HepG2 (cell line): ENCODE data around the gene GSTP1. TPM values are rescaled to one million over a fixed set of nuclear protein-coding genes. Genes with fewer than 3 reads are reported as not detected.

Experiments
- ATAC-seq: fragments of 200-7000 bp; cut with Tn5 transposase; 3 replicates; pipeline ENCODE4 v1.9.1; 2020; ENCODE audit warnings: mild to moderate bottlenecking, moderate library complexity
- BruUV-seq: library from RNA; stranded (reverse); fragments of 400-500 nt; replicated peaks from 2 replicates; lab custom pipeline; 2021; lab: Mats Ljungman, UMichigan
- CTCF ChIA-PET: fragments of 300-600 bp; formaldehyde crosslinking; extraction: SDS; loops from one replicate; lab custom pipeline; 2021; ENCODE audit warnings: low total read pairs, inconsistent platforms, low intra/inter-chr PET ratio; lab: Yijun Ruan, JAX
- POLR2A ChIA-PET: fragments of 350-600 bp; sonication (Branson Sonifier 250); formaldehyde crosslinking; loops from one replicate; lab custom pipeline; 2020; ENCODE audit warnings: antibody characterized with exemption, inconsistent platforms; lab: Yijun Ruan, JAX
- DNase-seq: peaks from one replicate; pipeline ENCODE4 v3.0.0-alpha.2; 2015; ENCODE audit warnings: low spot score
- FAIRE-seq: peaks from 3 replicates; lab custom pipeline; 2011; peaks lifted over from hg19 to GRCh38; lab: Jason Lieb, UNC
- H2AFZ ChIP-seq: one replicate; pipeline ENCODE4 v1.6.1; 2011; ENCODE audit warnings: low read length, inconsistent platforms
- H3K27ac ChIP-seq: fragments of 300-600 bp; 3 replicates; pipeline ENCODE4 v1.8.0; 2011; ENCODE audit warnings: mixed run types, mild to moderate bottlenecking, mixed read lengths, low read length, inconsistent platforms; ENCODE audit not compliant: insufficient read depth; ENCODE audit errors: extremely low read length
- H3K27me3 ChIP-seq, 2 experiments: fragments of 200-600 bp in 1 of 2; 2 replicates in 1 of 2; 3 replicates in 1 of 2; pipeline versions ENCODE4 v1.6.0 to v1.8.0; 2011; ENCODE audit warnings: low read length in 2 of 2, mild to moderate bottlenecking in 2 of 2, moderate library complexity in 2 of 2, inconsistent platforms in 1 of 2; ENCODE audit not compliant: insufficient read depth in 2 of 2, control insufficient read depth in 1 of 2
- H3K36me3 ChIP-seq, 2 experiments: fragments of 200-600 bp in 1 of 2; replicated peaks in 1 of 2; 2 replicates in 1 of 2; 3 replicates in 1 of 2; pipeline versions ENCODE4 v1.5.1 to v1.8.0; 2011; ENCODE audit warnings: low read length in 2 of 2, inconsistent platforms in 1 of 2; ENCODE audit not compliant: insufficient read depth in 2 of 2, control insufficient read depth in 1 of 2
- H3K4me1 ChIP-seq: 2 replicates; pipeline ENCODE4 v1.5.1; 2012; ENCODE audit warnings: low read length, inconsistent platforms; ENCODE audit not compliant: insufficient read depth
- H3K4me2 ChIP-seq: 2 replicates; pipeline ENCODE4 v1.6.0; 2011; ENCODE audit warnings: low read depth, low read length, inconsistent platforms
- H3K4me3 ChIP-seq, 3 experiments: fragments of 200-600 bp in 1 of 3; sonication (generic), shearing (Covaris generic) in 1 of 3; replicated peaks in 1 of 3; 2 replicates each; pipeline ENCODE4 v1.5.1; 2011 to 2016; ENCODE audit warnings: low read length in 3 of 3, inconsistent platforms in 2 of 3, low read depth in 2 of 3, mild to moderate bottlenecking in 2 of 3, control low read depth in 1 of 3, mixed read lengths in 1 of 3; ENCODE audit not compliant: insufficient read depth in 1 of 3
- H3K79me2 ChIP-seq: one replicate; pipeline ENCODE4 v1.6.1; 2011; ENCODE audit warnings: low read length, inconsistent platforms; ENCODE audit not compliant: insufficient read depth
- H3K9ac ChIP-seq: 2 replicates; pipeline ENCODE4 v1.6.0; 2011; ENCODE audit warnings: mild to moderate bottlenecking, low read depth, low read length, inconsistent platforms; ENCODE audit not compliant: insufficient read depth
- H3K9me3 ChIP-seq: 2 replicates; pipeline ENCODE4 v1.5.1; 2012; ENCODE audit warnings: mild to moderate bottlenecking, low read length
- H4K20me1 ChIP-seq: 2 replicates; pipeline ENCODE4 v1.6.0; 2011; ENCODE audit warnings: inconsistent platforms, mild to moderate bottlenecking, low read length, moderate library complexity; ENCODE audit not compliant: insufficient read depth
- ATF5 ChIP-seq: sonication (generic); formaldehyde crosslinking; IDR thresholded peaks from 2 replicates; pipeline ENCODE4 v1.4.0; 2020; ENCODE audit warnings: mild to moderate bottlenecking, low read depth, missing genetic modification reagents
- CREB1 ChIP-seq, 2 experiments: fragments of 450-650 bp in 1 of 2; IDR thresholded peaks; 2 replicates each; pipeline ENCODE4 v1.6.1; 2016 to 2017; ENCODE audit warnings: control low read depth in 1 of 2, mild to moderate bottlenecking in 1 of 2, missing compliant biosample characterization in 1 of 2, missing genetic modification characterization in 1 of 2
- EEA1 ChIP-seq: sonication (generic); formaldehyde crosslinking; IDR thresholded peaks from 2 replicates; pipeline ENCODE4 v1.5.1; 2020; ENCODE audit warnings: mild to moderate bottlenecking, missing genetic modification reagents, borderline replicate concordance
- EZH2 ChIP-seq: conservative IDR thresholded peaks from 2 replicates; pipeline ENCODE4 v1.6.1; 2012; ENCODE audit warnings: mild to moderate bottlenecking, low read depth, low read length, moderate library complexity
- GLMP ChIP-seq: sonication (generic); formaldehyde crosslinking; IDR thresholded peaks from 2 replicates; pipeline ENCODE4 v1.9.0; 2021; ENCODE audit warnings: missing genetic modification reagents, mild to moderate bottlenecking, borderline replicate concordance
- MED1 ChIP-seq: sonication (generic); formaldehyde crosslinking; IDR thresholded peaks from 2 replicates; pipeline ENCODE4 v1.4.0; 2020; ENCODE audit warnings: missing genetic modification reagents
- MLXIP ChIP-seq: sonication (generic); formaldehyde crosslinking; IDR thresholded peaks from 2 replicates; pipeline ENCODE4 v1.9.0; 2021; ENCODE audit warnings: missing genetic modification reagents, borderline replicate concordance
- NCOA5 ChIP-seq: sonication (generic); formaldehyde crosslinking; IDR thresholded peaks from 2 replicates; pipeline ENCODE4 v1.4.0; 2020; ENCODE audit warnings: missing genetic modification reagents
- RFX3 ChIP-seq: IDR thresholded peaks from 2 replicates; pipeline ENCODE4 v1.6.1; 2016; ENCODE audit warnings: missing biosample characterization, missing genetic modification reagents
- RXRB ChIP-seq: IDR thresholded peaks from 2 replicates; pipeline ENCODE4 v1.6.1; 2016; ENCODE audit warnings: borderline replicate concordance, missing genetic modification reagents, missing compliant biosample characterization
- SMARCE1 ChIP-seq: fragments of 450-650 bp; IDR thresholded peaks from 2 replicates; pipeline ENCODE4 v1.6.1; 2017; ENCODE audit warnings: borderline replicate concordance
- TFDP1 ChIP-seq: IDR thresholded peaks from 2 replicates; pipeline ENCODE4 v1.6.1; 2016; ENCODE audit warnings: missing compliant biosample characterization, missing genetic modification reagents, borderline replicate concordance
- TOE1 ChIP-seq: sonication (generic); formaldehyde crosslinking; IDR thresholded peaks from 2 replicates; pipeline ENCODE4 v1.4.0; 2020; ENCODE audit warnings: mild to moderate bottlenecking, missing genetic modification reagents
- YY1 ChIP-seq: IDR thresholded peaks from 2 replicates; pipeline ENCODE4 v1.6.1; 2011; ENCODE audit warnings: low read length, low read depth, moderate library complexity, mild to moderate bottlenecking; ENCODE audit not compliant: insufficient read depth, insufficient replicate concordance
- ZFAT ChIP-seq: sonication (generic); formaldehyde crosslinking; conservative IDR thresholded peaks from 2 replicates; pipeline ENCODE4 v1.8.1; 2023; ENCODE audit warnings: missing genetic modification reagents, inconsistent platforms
- ZFP1 ChIP-seq: IDR thresholded peaks from 2 replicates; pipeline ENCODE4 v1.6.1; 2016
- ZNF264 ChIP-seq: sonication (generic); formaldehyde crosslinking; IDR thresholded peaks from 2 replicates; pipeline ENCODE4 v1.4.0; 2020; ENCODE audit warnings: missing genetic modification reagents
- ZNF749 ChIP-seq: sonication (generic); formaldehyde crosslinking; IDR thresholded peaks from 2 replicates; pipeline ENCODE4 v1.8.0; 2022; ENCODE audit warnings: mild to moderate bottlenecking, missing genetic modification reagents, moderate library complexity, borderline replicate concordance
- WGBS: methylation state at CpG from one replicate; pipeline ENCODE4 v1.1.6; 2017; ENCODE audit warnings: low lambda C conversion rate; 5-methylcytosine and 5-hydroxymethylcytosine counted together
- in situ Hi-C: cut with HindIII; loops from 2 replicates; pipeline ENCODE4 v1.10.0; 2017; ENCODE audit warnings: low pct_unique_long_range_greater_than_20kb; ENCODE audit not compliant: extremely low pct_ligation_motif_present
- intact Hi-C: fragments of 100-400 bp; cut with micrococcal nuclease; formaldehyde crosslinking; loops from one replicate; pipeline ENCODE4 v1.10.0; 2022; ENCODE audit not compliant: unreplicated experiment
- polyA plus RNA-seq, 8 experiments: library from polyadenylated mRNA; depleted of rRNA in 3 of 8; stranded (reverse) in 7 of 8; unstranded in 1 of 8; fragments of >200 nt; fragmentation: Illumina TruSeq in 4 of 8; extraction: Trizol in 4 of 8; gene quantifications; 2 replicates each; pipeline versions ENCODE4 v1.2.1 to v1.2.3, GENCODE V29; 2011 to 2016; ENCODE audit warnings: low read depth in 4 of 8, missing spikeins in 1 of 8, mixed read lengths in 1 of 8; ENCODE audit not compliant: insufficient read depth in 1 of 8
- total RNA-seq, 5 experiments: library from RNA; depleted of rRNA; stranded (reverse); fragments of >200 nt; fragmentation: Illumina TruSeq; extraction: Trizol; gene quantifications; 2 replicates each; pipeline ENCODE4 v1.2.3, GENCODE V29; 2016; ENCODE audit warnings: low read depth in 1 of 5

Gene GSTP1
- total and polyA plus RNA-seq, 2 of the 13 experiments (the other 11 are each of a cell fraction or from before 2014, with no cell fraction given), result not detected

GRCh38 chr11:67607507-67607906 is 23.9 kb downstream of the GSTP1 start:
- no peak for FAIRE-seq
- Histone ChIP-seq H3K4me1 (peaks cover 21% of the 10 kb centered on the region), H3K4me2 (peak overlapping the region; percentile 85), H3K27ac (peak overlapping the region; percentile 37), H3K4me3 (peak overlapping the region; percentile 81 to 92 (median 88)), H3K9ac (peak overlapping the region; percentile 85), H3K27me3 (peaks cover 2 to 10% of the 10 kb centered on the region in 2 experiments; a peak in 2 of 5 replicates), H3K79me2 (peaks cover 8% of the 10 kb centered on the region), H3K9me3 (peaks cover 6% of the 10 kb centered on the region; the same call in 1 of the 2 replicates), H4K20me1 (no peaks in the 10 kb centered on the region), H2AFZ (no peak overlapping the region), H3K36me3 (peaks cover 10 to 33% of the 10 kb centered on the region in 2 experiments; a peak in 4 of 5 replicates)
- no peak for ATAC-seq
- BruUV-seq, result no TSS peak
- in situ Hi-C loops, result no loop called here
- TF ChIP-seq CREB1 (IDR thresholded peaks at IDR 0.05) (no peak), CREB1 (CRISPR knock-in tag; IDR thresholded peaks at IDR 0.05) (no peak), ATF5 (no peak), MED1 (no peak), TOE1 (no peak), YY1 (no peak), TFDP1 (CRISPR knock-in tag) (no peak), NCOA5 (CRISPR knock-in tag) (no peak), ZFAT (CRISPR knock-in tag) (no peak), ZFP1 (CRISPR knock-in tag) (no peak), SMARCE1 (no peak), RFX3 (CRISPR knock-in tag) (no peak), EZH2 (no peak), ZNF264 (CRISPR knock-in tag) (no peak), RXRB (CRISPR knock-in tag) (no peak), ZNF749 (CRISPR knock-in tag) (no peak), GLMP (CRISPR knock-in tag) (no peak), MLXIP (CRISPR knock-in tag) (no peak), EEA1 (no peak)
- intact Hi-C loops, result no loop called here
- WGBS, result 9% methylated on average over 2 of the region's 9 CpGs
- ChIA-PET POLR2A (interaction anchor here (1.5 kb wide), 1 partner anchor 22 kb away, joined by 7 read pairs; the partner anchor contains the start of gene NUDT8), CTCF (interaction anchor here (0.6 to 1.7 kb wide), 2 partner anchors 35 to 99 kb away, joined by 3 to 20 read pairs; no protein-coding TSS in a partner anchor)
- DNase-seq, result no peak
